Measurements from ENCODE around the gene SAMD4A. TPM values are rescaled to one million over a fixed set of nuclear protein-coding genes. Genes with fewer than 3 reads are reported as not detected.

Gene SAMD4A
- total RNA-seq, 4 donors from 2014 or later, result 2.9 to 19.5 (median 3.9) TPM

DNA sequence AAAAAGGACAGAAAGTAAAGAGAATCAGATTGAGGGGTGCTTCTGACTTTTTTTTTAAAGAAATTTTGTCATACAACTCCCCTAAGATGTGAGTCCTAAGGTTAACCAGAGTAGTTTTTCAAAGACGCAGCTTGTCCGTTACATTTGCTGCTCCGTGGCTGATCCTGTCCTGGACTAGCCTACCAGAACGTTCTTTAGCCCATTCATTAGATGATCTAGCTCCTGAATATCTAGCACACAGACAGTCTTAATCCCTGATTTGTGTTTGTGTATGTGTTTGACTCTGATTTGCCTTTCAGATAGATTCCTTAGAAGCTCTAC, 60.3 kb downstream of the SAMD4A start:
- peaks cover 0 to 57% (median 23%) of the 10 kb centered on the region in 3 donors for H3K4me1 ChIP-seq
- H3K27me3 ChIP-seq, result no peaks in the 10 kb centered on the region
- no peak for DNase-seq
- H3K36me3 ChIP-seq, result no peaks in the 10 kb centered on the region
- H3K9me3 ChIP-seq, result no peaks in the 10 kb centered on the region
- peak overlapping the region in 3 of 4 donors; percentile 14 to 49 (median 30) for H3K4me3 ChIP-seq
- 50 to 54% methylated on average over 4 of the region's 4 CpGs for WGBS, 2 donors
- TF ChIP-seq POLR2A (IDR thresholded peaks at IDR 0.05), result no peak
- TF ChIP-seq, protein P1, sequence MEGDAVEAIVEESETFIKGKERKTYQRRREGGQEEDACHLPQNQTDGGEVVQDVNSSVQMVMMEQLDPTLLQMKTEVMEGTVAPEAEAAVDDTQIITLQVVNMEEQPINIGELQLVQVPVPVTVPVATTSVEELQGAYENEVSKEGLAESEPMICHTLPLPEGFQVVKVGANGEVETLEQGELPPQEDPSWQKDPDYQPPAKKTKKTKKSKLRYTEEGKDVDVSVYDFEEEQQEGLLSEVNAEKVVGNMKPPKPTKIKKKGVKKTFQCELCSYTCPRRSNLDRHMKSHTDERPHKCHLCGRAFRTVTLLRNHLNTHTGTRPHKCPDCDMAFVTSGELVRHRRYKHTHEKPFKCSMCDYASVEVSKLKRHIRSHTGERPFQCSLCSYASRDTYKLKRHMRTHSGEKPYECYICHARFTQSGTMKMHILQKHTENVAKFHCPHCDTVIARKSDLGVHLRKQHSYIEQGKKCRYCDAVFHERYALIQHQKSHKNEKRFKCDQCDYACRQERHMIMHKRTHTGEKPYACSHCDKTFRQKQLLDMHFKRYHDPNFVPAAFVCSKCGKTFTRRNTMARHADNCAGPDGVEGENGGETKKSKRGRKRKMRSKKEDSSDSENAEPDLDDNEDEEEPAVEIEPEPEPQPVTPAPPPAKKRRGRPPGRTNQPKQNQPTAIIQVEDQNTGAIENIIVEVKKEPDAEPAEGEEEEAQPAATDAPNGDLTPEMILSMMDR (IDR thresholded peaks at IDR 0.05), result no peak
- H3K27ac ChIP-seq, result peak overlapping the region; percentile 31 to 89 (median 76)
- intact Hi-C loops (cut with DNase I), result no loop called here

- 57 to 62% methylated on average over 13 of the region's 13 CpGs for WGBS, 2 donors
- DNase-seq, result no peak
These were observed 60.8 kb downstream of the SAMD4A start for GRCh38 chr14:54627540-54628363.

GRCh38 chr14:54629183-54629582, 62.3 kb downstream of the SAMD4A start:
- TF ChIP-seq POLR2A (IDR thresholded peaks at IDR 0.05), result no peak
- TF ChIP-seq, protein P1 (IDR thresholded peaks at IDR 0.05), result no peak

More at GRCh38 chr14:54627540-54628363, 60.8 kb downstream of the SAMD4A start:
- TF ChIP-seq POLR2A (IDR thresholded peaks at IDR 0.05), result no peak
- TF ChIP-seq, protein P1 (IDR thresholded peaks at IDR 0.05), result no peak
- intact Hi-C loops (cut with DNase I), result no loop called here
- H3K36me3 ChIP-seq, result no peaks in the 10 kb centered on the region
- H3K27me3 ChIP-seq, result no peaks in the 10 kb centered on the region
- peaks cover 0 to 57% (median 23%) of the 10 kb centered on the region in 3 donors for H3K4me1 ChIP-seq
- peak overlapping the region; percentile 51 to 89 (median 76) for H3K27ac ChIP-seq
- H3K9me3 ChIP-seq, result no peaks in the 10 kb centered on the region
- H3K4me3 ChIP-seq, result peak overlapping the region in 3 of 4 donors; percentile 14 to 49 (median 30)

GRCh38 chr14:54629635-54630360, 62.9 kb downstream of the SAMD4A start:
- intact Hi-C loops (cut with DNase I), result no loop called here
- no peak for DNase-seq
- no peaks in the 10 kb centered on the region for H3K36me3 ChIP-seq
- no peak overlapping the region for H3K27ac ChIP-seq
- no peak overlapping the region for H3K4me3 ChIP-seq
- H3K4me1 ChIP-seq, result peaks cover 0 to 54% (median 23%) of the 10 kb centered on the region in 3 donors
- H3K9me3 ChIP-seq, result no peaks in the 10 kb centered on the region
- H3K27me3 ChIP-seq, result no peaks in the 10 kb centered on the region
- WGBS, 2 donors, result 41 to 44% methylated on average over 3 of the region's 3 CpGs
- TF ChIP-seq, protein P1 (IDR thresholded peaks at IDR 0.05), result no peak
- TF ChIP-seq POLR2A (IDR thresholded peaks at IDR 0.05), result no peak

More at GRCh38 chr14:54629183-54629582, 62.3 kb downstream of the SAMD4A start:
- H3K27me3 ChIP-seq, result no peaks in the 10 kb centered on the region
- 77 to 82% methylated on average over 3 of the region's 3 CpGs for WGBS, 2 donors
- peaks cover 0 to 57% (median 23%) of the 10 kb centered on the region in 3 donors for H3K4me1 ChIP-seq
- no peak for DNase-seq
- H3K4me3 ChIP-seq, result no peak overlapping the region
- intact Hi-C loops (cut with DNase I), result no loop called here
- H3K9me3 ChIP-seq, result no peaks in the 10 kb centered on the region
- H3K27ac ChIP-seq, result peak overlapping the region in 2 of 4 donors; percentile 9 to 75
- H3K36me3 ChIP-seq, result no peaks in the 10 kb centered on the region

DNA sequence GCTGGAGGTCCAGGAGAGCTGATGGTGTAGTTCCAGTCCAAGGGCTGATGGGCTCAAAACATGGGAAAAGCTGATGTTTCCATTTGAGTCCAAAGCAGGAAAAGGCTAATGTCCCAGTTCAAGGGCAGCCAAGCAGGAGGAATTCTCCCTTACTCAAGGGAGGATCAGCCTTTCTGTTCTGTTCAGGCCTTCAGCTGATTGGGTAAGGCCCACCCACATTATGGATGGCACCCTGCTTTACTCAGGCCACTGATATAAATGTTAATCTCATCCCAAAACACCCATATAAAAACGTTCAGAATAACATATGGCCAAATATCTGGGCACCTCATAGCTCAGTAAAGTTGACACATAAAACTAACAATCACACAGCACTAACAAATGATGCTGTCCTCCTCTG, 64.1 kb downstream of the SAMD4A start:
- Histone ChIP-seq H3K4me3 (no peak overlapping the region), H3K36me3 (no peaks in the 10 kb centered on the region), H3K9me3 (no peaks in the 10 kb centered on the region), H3K27me3 (no peaks in the 10 kb centered on the region), H3K4me1 (peaks cover 0 to 42% (median 16%) of the 10 kb centered on the region in 3 donors), H3K27ac (no peak overlapping the region)
- DNase-seq, result no peak
- no peak for TF ChIP-seq POLR2A (IDR thresholded peaks at IDR 0.05)
- TF ChIP-seq, protein P1 (IDR thresholded peaks at IDR 0.05), result no peak
- WGBS, 2 donors, result 11 to 50% methylated on average over 1 of the region's 1 CpG
- intact Hi-C loops (cut with DNase I), result no loop called here

All from esophagus squamous epithelium (tissue), 5 donors.